Frontal cortex (tissue), 4 donors: ENCODE results near the gene NKD2. TPM values are rescaled to one million over a fixed set of nuclear protein-coding genes. Genes with fewer than 3 reads are reported as not detected.
"Not testable (repeated sequence)": the region's sequence is repeated elsewhere in the genome, so short reads cannot be mapped to it uniquely, and the experiment has no call there.

Experiments
- DNase-seq, 2 donors: peaks; one replicate each; pipeline ENCODE4 v3.0.0; 2012; ENCODE audit warnings: low spot score in 2 of 2
- FAIRE-seq: peaks from 2 replicates; lab custom pipeline; 2012; peaks lifted over from hg19 to GRCh38; lab: Jason Lieb, UNC
- total RNA-seq: library from RNA; depleted of rRNA; stranded (reverse); fragments of >200 nt; gene quantifications from one replicate; pipeline ENCODE4 v1.2.3, GENCODE V29; 2014
- donor health status: control.
- donor health status: control.
- donor health status: control.

Gene NKD2
- total RNA-seq, 1 donor from 2014 or later, result 2.9 TPM

DNA sequence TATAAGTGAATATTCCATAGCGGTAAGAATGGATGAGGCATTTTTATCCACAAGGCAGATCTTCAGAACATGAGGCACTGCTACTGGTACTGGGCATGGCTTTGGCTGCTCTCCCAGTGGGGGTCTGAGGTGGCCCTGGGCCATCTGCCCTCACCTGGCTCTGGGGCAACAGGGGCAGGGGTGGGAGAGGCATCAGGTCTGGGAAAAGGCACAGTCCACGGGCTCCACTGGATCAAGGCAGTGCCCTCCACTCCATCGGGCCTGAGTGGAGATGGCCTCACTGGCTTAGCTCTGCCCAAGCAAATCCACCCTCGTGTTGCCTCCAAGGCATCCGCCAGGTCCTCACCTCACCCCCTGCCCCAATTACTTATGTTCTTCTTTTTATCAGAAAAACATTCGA lies 10.9 kb upstream of the NKD2 start:
- FAIRE-seq (no peak), DNase-seq (no peak)

DNA sequence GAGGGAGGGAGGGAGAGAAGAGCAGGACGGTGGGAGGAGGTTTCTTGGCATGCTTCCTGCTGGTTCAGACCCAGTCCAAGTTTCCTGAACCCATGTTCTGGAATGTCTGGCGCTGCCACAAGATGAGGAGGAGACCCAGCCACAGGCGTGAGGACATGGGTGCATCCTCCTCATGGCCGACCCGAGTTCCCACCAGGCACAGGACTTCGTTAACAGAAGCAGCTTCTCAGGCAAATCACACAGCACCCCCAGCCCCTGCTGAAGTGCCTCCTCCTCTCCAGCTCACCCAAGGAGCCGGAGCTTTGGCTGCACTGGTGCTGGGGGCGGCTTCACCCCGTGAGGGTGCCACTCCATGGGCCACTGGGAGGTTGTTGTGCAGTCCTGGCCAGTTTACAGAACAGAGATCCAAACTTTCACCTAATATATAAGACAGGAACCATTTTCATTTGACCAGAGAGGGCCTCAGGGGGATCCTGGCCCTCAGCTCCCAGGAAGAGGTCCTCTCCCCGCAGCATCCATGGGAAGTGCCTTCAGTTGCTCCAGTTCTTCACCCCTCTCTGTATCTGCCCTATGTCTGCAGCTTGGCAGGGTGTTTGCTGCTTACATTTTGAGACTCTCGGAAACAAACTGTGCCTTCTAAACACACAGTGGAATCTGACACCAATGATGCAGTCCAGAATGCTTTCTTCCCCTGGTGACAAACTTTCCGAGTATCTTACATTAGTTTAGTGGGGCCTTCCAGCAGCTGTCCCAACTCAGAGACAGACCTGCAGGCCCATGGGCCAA lies 10.2 kb upstream of the NKD2 start:
- DNase-seq (no peak), FAIRE-seq (no peak)

DNA sequence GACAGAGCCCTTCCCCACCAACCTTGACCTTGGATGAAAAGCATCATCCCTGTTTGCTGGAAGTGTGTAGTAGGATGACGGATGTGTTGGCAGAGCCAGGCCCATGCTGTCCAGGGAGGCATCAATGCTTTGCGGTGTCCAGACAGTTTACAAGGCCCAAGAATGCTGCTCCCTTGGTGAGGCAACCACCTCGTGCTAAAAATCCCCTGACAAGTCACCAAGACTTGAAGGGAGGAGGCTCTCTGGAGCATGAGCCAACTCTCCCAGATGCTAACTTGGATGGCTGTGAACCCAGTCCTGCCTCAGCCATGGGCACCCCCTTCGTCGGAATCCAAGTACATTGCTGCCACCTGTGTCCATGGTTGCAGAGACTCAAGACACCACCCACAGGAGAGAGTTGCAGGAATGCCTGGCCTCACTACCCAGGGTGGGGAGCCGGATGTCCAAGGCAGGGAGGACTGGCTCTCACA lies 9.5 kb upstream of the NKD2 start:
- no peak for FAIRE-seq
- no peak for DNase-seq

DNA sequence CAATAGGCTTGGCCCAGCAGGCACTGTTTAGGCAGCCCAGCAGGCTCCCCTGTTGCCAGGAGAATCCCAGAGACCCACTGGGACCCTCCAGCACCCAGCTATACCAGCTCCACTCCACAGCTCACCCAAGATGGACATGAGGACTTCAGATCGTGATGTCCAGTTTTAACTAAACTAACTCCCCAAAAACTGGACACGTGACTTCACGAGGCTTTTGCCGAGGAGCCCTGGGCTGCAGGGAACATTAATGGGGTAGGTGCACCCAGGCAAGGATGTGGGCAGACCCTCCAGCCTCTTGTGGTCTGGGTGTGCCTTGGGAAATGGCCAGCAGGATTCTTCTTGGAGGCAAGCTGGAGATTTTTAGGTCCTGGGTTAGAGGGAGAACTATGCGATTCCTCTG lies 8.9 kb upstream of the NKD2 start:
- DNase-seq (no peak), FAIRE-seq (no peak)

DNA sequence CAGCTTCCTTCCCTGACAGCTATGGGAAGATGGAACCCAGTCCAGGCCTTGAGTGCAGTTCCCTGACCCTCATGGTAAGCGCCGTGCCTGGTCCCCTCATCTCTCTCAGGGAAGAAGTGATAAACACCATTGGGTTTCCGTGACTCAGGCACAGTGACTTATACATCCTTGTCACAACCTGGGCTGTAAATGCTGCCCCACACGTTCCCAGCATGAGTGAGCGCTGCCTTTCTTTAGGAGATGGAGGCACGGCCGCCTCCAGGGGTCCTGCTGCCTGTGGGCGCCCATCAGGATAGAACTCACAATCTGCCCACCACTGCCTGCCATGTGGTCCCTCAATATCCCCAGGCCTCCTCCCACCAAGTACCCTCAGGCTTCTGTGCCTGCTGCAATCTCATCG lies 8.3 kb upstream of the NKD2 start:
- no peak for FAIRE-seq

DNA sequence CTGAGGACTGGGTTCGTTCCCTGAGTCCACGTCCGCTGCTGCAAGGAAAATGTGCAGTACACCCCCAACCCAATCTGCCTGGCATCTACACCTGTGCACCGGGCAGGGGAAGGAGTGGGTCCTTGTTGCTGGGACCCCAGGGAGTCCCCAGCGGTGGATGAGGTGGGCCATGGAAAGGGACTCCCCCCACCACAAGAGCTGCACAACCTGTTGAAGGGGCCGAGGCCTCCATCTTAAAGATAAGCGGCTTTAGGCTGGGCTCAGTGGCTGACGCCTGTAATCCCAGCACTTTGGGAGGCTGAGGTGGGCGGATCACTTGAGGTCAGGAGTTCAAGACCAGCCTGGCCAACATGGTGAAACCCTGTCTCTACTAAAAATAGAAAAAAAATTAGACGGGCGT lies 7.8 kb upstream of the NKD2 start:
- not testable (repeated sequence) for FAIRE-seq, DNase-seq

More for the DNA sequence above, 8.3 kb upstream of the NKD2 start:
- DNase-seq, result no peak

DNA sequence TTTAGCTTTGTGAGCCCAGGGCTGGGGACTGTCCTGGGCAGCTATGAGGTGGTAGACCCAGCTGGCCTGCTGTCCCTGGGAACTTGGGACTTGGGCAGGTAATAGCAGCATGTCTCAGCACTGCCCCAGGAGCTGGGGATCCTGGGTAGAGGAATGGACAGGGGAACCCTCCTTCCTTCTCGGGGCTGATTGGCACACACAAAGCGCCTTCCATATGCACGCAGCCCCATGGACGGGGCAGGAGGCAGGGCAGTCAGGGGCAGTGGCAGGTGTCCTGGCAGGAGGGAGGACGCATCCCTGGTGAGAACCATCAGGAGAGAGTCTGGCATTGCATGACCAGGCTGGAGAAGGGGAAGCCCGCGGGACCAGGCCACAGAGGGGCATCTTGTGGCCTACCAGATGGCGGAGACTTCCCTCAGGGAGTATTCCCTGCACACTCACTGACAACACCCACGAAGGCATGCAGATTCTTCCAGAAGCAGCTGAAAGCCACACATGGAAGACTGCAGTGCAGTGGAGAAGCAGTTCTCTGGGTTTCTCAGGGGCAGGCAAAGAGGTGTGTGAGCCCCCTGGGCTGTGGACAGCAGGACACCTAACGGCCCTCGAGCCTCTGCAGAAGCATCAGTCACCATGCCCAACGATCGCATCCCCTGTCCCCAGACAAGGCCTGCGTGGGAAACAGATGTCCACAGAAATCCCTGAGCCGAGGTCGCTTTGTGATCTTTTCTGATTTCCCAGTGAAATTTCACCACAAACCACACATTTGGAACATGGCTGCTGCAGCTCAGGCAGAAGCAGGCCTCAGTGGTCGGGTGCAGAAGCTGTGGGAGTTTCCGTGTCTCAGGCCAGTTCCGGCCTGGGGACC lies 7.0 kb upstream of the NKD2 start:
- no peak for FAIRE-seq
- DNase-seq, result no peak

DNA sequence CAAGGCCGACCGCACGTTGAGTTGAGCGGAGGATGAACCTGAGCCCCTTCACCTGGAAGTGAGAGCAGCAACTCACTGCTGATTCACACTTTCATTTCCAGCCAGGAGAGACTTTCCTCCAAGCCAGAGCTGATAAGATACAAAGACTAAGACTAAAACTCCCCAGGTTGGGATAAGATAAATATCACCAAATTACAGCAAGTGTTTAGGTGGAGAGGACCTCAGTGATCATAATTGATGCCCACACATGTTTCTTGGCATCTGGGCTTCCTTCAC lies 6.4 kb upstream of the NKD2 start:
- FAIRE-seq (no peak), DNase-seq (no peak)

DNA sequence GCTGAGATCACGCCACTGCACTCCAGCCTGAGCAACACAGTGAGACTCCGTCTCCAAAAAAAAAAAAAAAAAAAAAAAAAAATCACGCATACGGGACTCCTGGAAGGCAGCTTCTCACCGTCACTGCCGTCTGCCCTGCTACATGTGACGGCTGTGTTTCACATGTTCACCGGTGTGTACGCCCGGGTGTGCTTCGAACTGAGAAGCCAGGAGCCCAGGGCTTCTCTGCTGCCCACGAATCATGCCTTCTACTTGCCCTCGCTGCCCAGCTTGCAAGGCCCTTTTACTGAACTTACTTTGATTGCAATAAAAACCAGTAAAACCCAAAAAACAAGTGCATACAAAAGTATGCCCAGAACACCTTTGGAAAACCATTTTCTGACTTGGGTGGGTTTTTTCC lies 5.8 kb upstream of the NKD2 start:
- FAIRE-seq (no peak), DNase-seq (no peak)

DNA sequence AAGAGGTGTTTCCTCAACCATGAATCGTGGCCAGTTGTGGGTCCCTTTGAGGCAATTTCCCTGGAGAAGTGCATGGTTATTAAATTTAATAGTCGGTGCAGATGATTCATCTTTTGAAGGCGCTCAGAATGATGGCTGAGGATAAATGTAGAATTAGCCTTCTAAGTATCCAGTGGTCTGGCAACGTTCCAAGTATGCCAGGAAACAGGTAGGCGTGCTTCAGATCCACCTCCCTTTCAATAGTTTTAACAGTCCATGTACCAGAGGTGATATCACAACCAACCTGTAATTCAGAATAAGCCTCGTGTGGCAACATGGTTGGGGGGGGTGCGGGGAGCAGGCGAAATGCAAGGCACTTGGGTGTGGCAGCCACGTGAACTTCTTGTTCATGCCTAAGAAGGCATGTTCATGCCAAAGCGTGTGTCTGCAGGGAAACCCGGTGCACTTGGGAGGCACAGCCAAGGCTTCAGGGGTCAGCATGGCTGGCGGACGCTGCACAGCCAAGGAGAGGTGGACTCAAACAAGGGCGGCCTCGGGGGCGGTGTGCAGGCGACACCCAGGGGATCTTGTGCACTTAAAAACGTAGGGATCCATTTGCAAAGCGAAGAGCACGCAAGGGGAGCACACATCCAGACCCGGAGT lies 5.2 kb upstream of the NKD2 start:
- DNase-seq, result no peak
- no peak for FAIRE-seq

DNA sequence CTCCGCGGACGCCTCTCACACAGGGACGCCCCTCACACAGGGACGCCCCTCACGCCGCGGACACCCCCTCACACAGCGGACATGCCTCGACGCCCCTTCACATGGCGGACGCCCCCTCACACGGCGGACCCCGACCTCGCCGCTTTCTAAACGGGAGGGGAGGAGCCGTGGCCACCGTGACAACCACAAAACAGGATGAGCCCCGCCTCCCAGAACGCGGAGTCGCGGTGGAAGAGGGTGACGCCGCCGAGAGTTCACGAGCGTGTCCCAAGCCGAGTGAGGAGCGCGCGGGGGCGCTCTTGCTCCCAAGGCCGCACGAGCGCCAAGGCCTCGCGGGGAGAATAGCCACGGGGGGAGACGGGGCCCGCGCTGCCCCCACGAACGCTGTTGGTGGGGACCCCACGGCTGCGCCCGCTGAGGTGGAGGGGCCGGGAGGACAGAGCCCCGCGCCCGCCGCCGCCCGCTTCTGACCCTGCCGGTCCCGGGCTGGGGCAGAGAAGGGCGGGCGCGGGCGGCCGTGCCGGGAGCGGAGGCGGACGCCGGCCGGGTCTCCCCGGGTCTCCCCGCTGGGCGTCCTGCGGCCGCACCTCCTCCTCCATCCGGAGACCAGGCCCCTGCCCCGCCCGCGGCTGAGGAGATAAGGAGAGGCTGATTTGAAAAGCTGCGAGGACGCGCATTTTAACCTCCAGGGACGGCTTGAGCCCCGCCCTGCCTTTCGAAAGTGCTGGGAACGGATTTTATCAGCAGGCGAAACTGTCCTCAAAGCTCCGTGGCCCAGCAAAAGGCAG lies 3.9 kb upstream of the NKD2 start:
- FAIRE-seq (no peak), DNase-seq (peak in 1 of 2 donors; percentile 80)

DNA sequence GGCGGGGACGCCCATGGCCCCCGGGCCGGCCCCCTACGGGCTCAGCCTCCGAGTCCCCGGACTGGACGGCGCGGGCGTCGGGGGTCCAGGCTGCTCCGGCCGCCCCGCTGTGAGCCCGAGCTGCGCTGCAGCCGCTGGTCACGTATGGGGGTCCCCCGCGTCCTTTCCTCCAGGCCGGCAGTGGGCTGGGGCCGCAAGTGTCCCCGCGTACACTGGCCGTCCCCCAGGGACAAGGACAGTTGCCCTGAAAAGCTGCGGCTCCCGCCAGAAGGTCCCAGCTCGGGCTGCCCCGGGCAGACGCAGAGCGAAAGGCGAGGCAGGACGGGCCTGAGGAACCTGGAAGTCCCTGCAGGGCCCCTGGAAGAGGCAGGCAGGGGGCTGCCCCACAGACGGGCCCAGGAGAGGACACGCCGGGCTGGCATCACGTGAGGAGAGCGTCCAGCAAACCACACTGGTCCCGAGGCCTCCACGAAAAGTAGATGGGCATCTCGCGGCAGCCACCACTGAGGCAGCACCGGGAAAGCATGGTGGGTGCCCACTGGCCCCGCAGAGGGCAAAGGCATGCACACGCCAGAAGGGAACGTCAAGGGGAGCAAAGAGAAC lies 3.3 kb upstream of the NKD2 start:
- FAIRE-seq, result no peak
- no peak for DNase-seq

DNA sequence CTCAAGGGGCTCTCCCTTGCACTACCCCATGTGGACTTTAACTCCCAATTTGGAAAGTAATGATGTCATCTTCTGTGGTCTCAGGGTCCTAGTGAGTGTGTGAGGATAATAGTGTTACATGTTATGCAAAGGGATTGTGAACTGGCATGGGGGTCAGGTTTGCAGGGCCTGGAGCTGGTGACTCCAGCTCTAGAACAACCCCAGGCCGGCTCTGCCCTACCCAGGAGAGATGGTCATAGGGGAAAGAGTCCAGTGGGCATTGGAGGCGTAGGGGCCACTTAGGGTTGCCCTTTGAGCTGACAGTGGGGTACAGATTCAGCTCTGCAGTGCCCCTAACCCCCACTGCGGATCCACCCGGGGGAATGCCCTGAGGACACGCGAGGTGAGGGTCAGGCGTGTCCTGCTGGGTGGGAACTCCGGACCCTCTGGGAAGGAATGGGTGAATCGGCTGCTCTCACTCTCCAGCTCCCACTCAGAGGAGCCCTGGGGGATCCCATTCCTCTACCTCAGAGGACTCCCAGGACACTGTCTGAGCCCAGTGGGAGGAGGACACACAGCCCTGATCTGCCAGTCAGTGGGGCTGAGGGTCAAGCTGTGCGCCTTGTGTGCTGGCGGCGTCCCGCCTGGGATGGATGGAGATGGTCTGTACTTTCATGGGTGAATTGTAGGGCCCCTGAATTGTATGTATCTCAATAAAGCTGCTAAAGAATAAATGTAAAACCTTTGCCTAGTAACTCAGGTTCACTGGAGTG lies 2.5 kb upstream of the NKD2 start:
- DNase-seq, result no peak
- FAIRE-seq, result no peak

DNA sequence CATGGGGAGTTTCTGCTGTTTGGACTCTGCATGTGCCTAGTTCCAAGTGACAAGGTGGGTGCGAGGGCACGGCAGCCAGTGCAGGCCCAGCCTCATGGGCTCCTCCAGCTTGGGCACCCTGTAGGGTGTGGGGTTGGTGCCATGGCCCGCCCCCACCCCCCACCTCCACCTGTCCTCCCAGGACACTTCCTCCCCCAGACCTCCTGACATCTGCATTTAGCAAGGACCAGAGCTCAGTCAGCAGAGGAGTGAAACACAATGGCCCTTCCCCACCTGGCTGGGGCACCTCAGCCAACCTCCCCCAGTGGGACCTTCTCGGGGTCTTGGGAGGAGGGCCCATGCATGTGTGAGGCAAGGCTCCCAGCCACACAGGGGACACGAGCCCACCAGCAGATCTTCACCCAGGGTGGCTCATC lies 1.9 kb upstream of the NKD2 start:
- no peak for DNase-seq
- FAIRE-seq, result no peak

DNA sequence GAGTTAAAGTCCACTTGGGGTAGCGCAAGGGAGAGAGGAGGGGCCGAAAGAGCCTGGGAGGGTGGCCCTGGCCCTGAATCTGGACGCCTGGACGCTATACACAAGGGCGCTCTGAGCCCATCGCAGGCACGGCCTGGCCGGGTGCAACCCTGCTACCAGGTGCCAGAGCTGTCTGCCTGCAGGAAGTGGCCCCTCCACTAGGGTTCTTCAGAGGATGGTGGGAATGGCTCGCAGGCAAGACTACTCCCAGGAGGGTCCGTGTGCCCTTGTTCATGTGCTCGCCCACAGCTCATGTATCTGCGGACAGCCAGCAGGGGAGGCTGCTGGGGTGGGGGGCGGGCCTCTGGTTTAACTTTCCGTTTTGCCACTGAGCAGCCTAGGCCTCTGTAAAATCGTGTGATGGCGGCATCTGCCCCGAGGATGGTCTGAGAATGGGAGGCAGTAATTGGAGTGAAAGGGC lies 1.4 kb upstream of the NKD2 start:
- no peak for FAIRE-seq
- no peak for DNase-seq

DNA sequence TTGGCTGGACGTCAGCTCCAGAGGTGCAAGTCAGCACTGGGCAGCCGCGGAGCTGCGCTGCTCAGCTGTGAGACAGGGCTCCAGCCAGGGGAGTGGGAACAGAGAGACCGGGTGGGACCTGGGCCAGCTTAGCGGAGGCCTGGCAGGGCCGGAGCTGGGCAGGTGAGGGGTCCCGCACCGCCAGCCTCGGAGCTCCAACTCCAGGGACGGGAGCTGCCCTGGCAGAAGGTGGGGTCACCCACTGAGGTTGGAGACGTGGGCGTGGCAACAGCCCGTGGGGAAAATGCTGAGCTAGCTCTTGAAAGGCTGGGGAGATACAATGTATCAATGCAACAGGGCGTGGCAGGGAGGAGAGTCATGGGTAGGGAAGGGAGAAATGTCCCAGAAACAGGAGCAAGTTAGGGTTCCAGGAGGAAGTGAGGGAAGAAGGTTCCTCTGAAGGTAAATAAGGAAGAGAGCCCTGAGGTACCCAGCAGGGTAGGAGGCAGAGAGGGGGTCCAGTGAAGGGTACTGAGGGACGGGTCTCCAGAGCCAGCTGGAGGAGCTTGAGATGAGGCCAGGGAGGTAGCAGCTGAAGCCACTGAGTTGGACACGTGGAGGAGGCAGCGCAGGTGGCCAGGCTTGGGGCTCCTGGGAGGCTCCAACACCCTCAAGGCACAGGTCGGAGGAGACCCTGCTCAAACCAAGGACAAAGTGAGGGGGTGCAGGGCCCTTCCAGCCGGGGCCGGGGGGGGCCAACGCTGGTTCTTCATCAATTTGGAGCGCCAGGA lies 736 bp upstream of the NKD2 start:
- FAIRE-seq, result no peak
- no peak for DNase-seq

DNA sequence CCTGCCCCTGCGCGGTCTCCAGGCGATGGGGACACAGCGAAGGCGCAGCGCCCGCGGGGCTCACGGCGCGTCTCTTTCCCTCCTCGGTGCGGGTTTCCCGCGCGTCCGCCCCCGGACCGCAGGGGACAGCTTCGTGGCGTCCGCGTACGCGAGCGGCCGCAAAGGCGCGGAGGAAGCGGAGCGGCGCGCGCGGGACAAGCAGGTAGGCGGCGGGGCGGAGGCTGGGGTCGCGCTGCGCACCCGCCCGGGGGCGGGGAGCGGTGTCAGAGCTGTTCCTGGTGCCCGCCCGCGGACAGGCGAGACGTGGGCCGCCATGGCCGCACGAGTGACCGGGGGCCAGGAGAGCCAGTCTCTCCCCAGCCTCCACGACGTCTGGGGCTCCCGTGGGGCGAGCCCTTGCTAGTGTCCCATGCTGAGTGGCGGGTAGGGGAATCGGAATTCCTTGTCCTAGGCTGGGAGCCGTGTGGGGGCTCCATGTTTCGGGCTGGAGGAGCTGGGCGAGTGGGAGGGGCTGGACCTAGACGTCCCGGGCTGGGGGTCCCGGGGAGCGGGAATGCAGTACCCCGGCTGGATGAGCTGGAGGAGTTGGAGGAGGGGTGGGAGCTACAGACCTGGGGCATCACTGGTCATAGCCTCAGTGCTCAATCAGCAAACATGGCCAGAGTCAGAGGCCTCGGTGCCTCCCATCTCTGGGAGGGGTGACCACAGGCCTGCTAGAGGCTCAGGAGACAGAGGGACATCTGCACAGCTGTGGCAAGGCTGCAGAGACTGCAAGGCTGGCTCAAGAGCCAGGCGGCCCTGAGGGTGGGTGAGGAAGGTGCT lies 968 bp downstream of the NKD2 start:
- DNase-seq (peak in 1 of 2 donors; percentile 58), FAIRE-seq (no peak)
